ENCODE measurements around the gene PREB. TPM values are rescaled to one million over a fixed set of nuclear protein-coding genes. Genes with fewer than 3 reads are reported as not detected.

Gene PREB
- total and polyA plus RNA-seq, 2 of the 13 experiments (the other 11 are each of a cell fraction or from before 2014, with no cell fraction given), result 112 to 192 TPM

DNA sequence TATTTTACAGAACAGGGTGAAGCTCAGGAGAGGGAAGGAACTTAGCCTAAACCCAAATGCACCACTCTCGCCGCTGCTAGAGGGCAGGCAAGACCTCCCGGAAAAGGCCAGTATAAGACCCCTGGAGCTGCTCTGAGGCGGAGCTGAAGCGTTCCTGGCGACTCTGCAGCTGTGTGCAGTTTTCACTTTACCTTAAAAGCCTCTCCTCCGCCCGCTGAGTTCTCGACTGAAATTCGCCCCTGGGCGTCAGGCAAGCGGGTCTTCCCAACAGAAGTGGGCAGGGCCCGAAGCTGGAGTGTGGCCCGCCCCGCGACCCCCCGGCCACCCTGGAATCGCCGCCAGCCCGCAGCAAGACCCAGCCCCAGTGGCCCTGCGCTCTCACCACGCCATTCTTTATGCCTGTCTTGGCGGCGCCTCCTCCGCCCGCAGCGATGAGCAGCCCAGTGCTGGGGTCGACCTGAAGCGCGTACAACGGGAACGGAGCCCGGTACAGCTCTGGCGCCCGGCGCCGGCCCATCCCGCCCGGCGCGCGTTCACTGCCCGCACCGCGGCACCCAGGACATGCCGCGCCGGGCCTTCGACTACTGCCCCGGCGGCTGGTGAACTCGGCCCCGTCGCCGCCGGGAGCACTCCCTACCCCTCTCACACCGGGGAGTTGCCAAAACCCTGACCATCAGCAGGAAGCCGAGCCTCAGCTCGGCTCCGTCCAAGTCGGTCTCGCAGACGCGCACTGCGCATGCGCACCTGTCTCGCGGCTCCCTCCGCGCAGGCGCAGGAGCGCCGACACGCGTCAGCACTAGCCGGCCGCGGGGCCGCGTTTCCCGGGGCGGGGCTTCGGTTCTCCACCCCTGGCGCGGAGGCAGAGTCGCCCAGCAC lies at the start of gene PREB (continued):
- TF ChIP-seq, protein P1, sequence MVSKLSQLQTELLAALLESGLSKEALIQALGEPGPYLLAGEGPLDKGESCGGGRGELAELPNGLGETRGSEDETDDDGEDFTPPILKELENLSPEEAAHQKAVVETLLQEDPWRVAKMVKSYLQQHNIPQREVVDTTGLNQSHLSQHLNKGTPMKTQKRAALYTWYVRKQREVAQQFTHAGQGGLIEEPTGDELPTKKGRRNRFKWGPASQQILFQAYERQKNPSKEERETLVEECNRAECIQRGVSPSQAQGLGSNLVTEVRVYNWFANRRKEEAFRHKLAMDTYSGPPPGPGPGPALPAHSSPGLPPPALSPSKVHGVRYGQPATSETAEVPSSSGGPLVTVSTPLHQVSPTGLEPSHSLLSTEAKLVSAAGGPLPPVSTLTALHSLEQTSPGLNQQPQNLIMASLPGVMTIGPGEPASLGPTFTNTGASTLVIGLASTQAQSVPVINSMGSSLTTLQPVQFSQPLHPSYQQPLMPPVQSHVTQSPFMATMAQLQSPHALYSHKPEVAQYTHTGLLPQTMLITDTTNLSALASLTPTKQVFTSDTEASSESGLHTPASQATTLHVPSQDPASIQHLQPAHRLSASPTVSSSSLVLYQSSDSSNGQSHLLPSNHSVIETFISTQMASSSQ (IDR thresholded peaks at IDR 0.05; ENCODE audit: low read depth), result no peak
- TF ChIP-seq, protein P1 (CRISPR knock-in tag; IDR thresholded peaks at IDR 0.05; ENCODE audit: borderline replicate concordance), result 0 out of 2 replicates have a peak, but pooled peaks have one; percentile 18
- peak; percentile 77; the same call in 1 of the 2 replicates for TF ChIP-seq KMT2A (CRISPR knock-in tag; IDR thresholded peaks at IDR 0.05)
- TF ChIP-seq MEIS2 (CRISPR knock-in tag; IDR thresholded peaks at IDR 0.05), result no peak
- peak; percentile 76; the same call in 1 of the 2 replicates for TF ChIP-seq ZNF230 (CRISPR knock-in tag; IDR thresholded peaks at IDR 0.05)
- TF ChIP-seq NKX3-1 (CRISPR knock-in tag; IDR thresholded peaks at IDR 0.05), result no peak
- no peak for TF ChIP-seq HMG20B (CRISPR knock-in tag; conservative IDR thresholded peaks at IDR 0.05)
- TF ChIP-seq CEBPG (CRISPR knock-in tag; IDR thresholded peaks at IDR 0.05), result no peak
- no peak for TF ChIP-seq ZFP90 (CRISPR knock-in tag; IDR thresholded peaks at IDR 0.05; ENCODE audit: borderline replicate concordance)
- TF ChIP-seq, protein P2, sequence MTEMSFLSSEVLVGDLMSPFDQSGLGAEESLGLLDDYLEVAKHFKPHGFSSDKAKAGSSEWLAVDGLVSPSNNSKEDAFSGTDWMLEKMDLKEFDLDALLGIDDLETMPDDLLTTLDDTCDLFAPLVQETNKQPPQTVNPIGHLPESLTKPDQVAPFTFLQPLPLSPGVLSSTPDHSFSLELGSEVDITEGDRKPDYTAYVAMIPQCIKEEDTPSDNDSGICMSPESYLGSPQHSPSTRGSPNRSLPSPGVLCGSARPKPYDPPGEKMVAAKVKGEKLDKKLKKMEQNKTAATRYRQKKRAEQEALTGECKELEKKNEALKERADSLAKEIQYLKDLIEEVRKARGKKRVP (CRISPR knock-in tag; IDR thresholded peaks at IDR 0.05), result no peak
- TF ChIP-seq ZNF615 (CRISPR knock-in tag; IDR thresholded peaks at IDR 0.05; ENCODE audit: borderline replicate concordance), result no peak
- peak; percentile 83 for TF ChIP-seq THAP11 (CRISPR knock-in tag; IDR thresholded peaks at IDR 0.05)
- TF ChIP-seq, protein P3, sequence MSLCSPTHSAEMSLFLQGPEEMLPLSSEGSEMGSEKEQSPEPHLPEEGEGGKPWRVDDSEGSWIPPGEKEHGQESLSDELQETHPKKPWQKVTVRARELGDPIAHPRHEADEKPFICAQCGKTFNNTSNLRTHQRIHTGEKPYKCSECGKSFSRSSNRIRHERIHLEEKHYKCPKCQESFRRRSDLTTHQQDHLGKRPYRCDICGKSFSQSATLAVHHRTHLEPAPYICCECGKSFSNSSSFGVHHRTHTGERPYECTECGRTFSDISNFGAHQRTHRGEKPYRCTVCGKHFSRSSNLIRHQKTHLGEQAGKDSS (CRISPR knock-in tag; IDR thresholded peaks at IDR 0.05; ENCODE audit: borderline replicate concordance, low read depth), result no peak; the same call in 1 of the 2 replicates
- TF ChIP-seq ZSCAN22 (CRISPR knock-in tag; IDR thresholded peaks at IDR 0.05), result peak; percentile 44; the same call in 1 of the 2 replicates
- TF ChIP-seq IKZF4 (CRISPR knock-in tag; IDR thresholded peaks at IDR 0.05; ENCODE audit: borderline replicate concordance, low read depth, not compliant biosample characterization), result peak; percentile 55
- peak; percentile 83 for TF ChIP-seq POGZ (CRISPR knock-in tag; IDR thresholded peaks at IDR 0.05)
- no peak for TF ChIP-seq ZKSCAN1 (IDR thresholded peaks at IDR 0.05; ENCODE audit: low read length)
- TF ChIP-seq, protein P4, sequence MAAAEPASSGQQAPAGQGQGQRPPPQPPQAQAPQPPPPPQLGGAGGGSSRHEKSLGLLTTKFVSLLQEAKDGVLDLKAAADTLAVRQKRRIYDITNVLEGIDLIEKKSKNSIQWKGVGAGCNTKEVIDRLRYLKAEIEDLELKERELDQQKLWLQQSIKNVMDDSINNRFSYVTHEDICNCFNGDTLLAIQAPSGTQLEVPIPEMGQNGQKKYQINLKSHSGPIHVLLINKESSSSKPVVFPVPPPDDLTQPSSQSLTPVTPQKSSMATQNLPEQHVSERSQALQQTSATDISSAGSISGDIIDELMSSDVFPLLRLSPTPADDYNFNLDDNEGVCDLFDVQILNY (CRISPR knock-in tag; conservative IDR thresholded peaks at IDR 0.05), result 0 out of 2 replicates have a peak, but pooled peaks have one; percentile 48
- TF ChIP-seq ZNF558 (CRISPR knock-in tag; IDR thresholded peaks at IDR 0.05; ENCODE audit: borderline replicate concordance), result no peak
- TF ChIP-seq ZNF326 (CRISPR knock-in tag; IDR thresholded peaks at IDR 0.05; ENCODE audit: borderline replicate concordance), result no peak
- TF ChIP-seq, protein P5, sequence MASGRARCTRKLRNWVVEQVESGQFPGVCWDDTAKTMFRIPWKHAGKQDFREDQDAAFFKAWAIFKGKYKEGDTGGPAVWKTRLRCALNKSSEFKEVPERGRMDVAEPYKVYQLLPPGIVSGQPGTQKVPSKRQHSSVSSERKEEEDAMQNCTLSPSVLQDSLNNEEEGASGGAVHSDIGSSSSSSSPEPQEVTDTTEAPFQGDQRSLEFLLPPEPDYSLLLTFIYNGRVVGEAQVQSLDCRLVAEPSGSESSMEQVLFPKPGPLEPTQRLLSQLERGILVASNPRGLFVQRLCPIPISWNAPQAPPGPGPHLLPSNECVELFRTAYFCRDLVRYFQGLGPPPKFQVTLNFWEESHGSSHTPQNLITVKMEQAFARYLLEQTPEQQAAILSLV (CRISPR knock-in tag; IDR thresholded peaks at IDR 0.05; ENCODE audit: borderline replicate concordance), result peak; percentile 75; the same call in 1 of the 2 replicates

All from HepG2 (cell line).